Spinal cord (tissue), 10 donors: ENCODE measurements around the gene MTTP. TPM values are rescaled to one million over a fixed set of nuclear protein-coding genes. Genes with fewer than 3 reads are reported as not detected.

ENCODE experiments used
- DNase-seq, 6 donors: peaks; one replicate each; pipeline versions ENCODE4 v3.0.0 to v3.0.0-alpha.2; 2013 to 2015; ENCODE audit warnings: low spot score in 6 of 6, low read depth in 4 of 6
- H3K27ac ChIP-seq: one replicate; pipeline ENCODE4 v1.5.1; 2013; ENCODE audit warnings: low read depth, low read length, control low read depth
- H3K27me3 ChIP-seq: one replicate; pipeline ENCODE4 v1.6.1; 2013; ENCODE audit warnings: low read length; ENCODE audit not compliant: control insufficient read depth, insufficient read depth
- H3K36me3 ChIP-seq: one replicate; pipeline ENCODE4 v1.6.1; 2013; ENCODE audit warnings: low read length; ENCODE audit not compliant: control insufficient read depth, insufficient read depth
- H3K4me1 ChIP-seq: one replicate; pipeline ENCODE4 v1.6.1; 2013; ENCODE audit warnings: low read length; ENCODE audit not compliant: control insufficient read depth, insufficient read depth
- H3K4me3 ChIP-seq: one replicate; pipeline ENCODE4 v1.5.1; 2013; ENCODE audit warnings: low read depth, low read length, control low read depth
- H3K9me3 ChIP-seq: one replicate; pipeline ENCODE4 v1.6.1; 2013; ENCODE audit warnings: low read length; ENCODE audit not compliant: control insufficient read depth, insufficient read depth
- WGBS: methylation state at CpG from one replicate; pipeline ENCODE4 v1.1.5; 2013; ENCODE audit warnings: missing lambda C conversion rate; ENCODE audit not compliant: insufficient coverage; 5-methylcytosine and 5-hydroxymethylcytosine counted together
- polyA plus RNA-seq, 2 donors: library from polyadenylated mRNA; unstranded; fragments of 120-200 nt; gene quantifications; one replicate each; pipeline ENCODE4 v1.2.1, GENCODE V29; 2013; ENCODE audit not compliant: insufficient read length in 2 of 2
- total RNA-seq, 2 donors: library from RNA; depleted of rRNA in 1 of 2; stranded (reverse); fragments of 120-200 nt in 1 of 2; fragments of >200 nt in 1 of 2; gene quantifications; one replicate each; pipeline versions ENCODE4 v1.2.3 to v1.2.4, GENCODE V29; 2013 to 2014
- donor health status: healthy.

The MTTP gene
- total and polyA plus RNA-seq, 4 donors: 1.6 to 3.3 (median 2.8) TPM

DNA sequence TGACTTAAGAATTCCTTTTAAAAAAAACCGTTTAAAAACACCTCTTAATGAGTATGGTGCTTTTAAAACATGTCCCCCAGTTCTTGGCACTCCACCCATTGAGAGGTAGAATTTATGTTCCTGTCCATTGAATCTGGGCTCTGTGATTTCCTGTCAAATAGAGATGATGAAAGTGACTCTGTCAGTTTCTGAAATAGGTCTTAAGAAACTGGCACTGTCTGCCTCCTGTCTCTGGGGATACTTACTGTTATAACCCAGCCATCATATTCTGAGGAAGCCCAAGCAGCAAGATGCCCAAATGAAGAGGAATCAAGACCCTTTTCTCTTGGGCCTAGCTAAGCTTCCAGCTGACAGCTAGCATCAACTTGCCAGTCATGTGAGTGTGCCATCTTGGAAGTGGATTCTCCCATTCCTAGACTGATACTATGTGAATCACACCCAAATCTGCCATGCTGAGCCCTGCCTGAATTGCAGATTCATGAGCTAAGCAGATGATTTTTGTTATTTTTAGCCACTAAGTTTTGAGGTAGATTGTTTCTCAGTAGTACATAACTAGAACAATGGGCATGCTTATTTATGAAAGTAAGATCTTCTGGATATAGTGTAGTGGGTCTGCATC is 60.2 kb downstream of the MTTP start:
- no peaks in the 10 kb centered on the region for H3K9me3 ChIP-seq
- H3K27me3 ChIP-seq: no peaks in the 10 kb centered on the region
- no peaks in the 10 kb centered on the region for H3K4me1 ChIP-seq
- no peak overlapping the region for H3K4me3 ChIP-seq
- no CpG with 5 or more reads among the region's 1 CpG for WGBS
- no peaks in the 10 kb centered on the region for H3K36me3 ChIP-seq
- DNase-seq: no peak
- no peak overlapping the region for H3K27ac ChIP-seq

DNA sequence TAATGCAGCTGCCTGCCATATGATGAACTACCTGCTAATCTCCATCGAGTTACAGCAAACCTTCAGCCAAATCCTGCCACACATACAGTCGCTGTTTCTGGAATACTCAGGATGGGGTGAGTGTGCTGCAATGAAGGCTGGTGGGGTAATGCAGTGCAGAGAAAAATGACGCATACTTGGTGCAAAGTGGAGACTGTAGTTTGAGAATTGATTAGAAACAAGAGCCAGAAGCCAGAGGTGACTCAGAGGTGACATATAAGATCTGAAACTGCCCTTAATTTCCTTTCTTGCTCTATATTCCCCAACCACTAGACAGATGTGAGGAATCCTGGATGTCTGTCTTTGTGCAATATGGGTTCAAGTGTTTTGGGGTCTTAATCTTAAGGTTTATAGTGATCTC is 61.0 kb downstream of the MTTP start:
- no peaks in the 10 kb centered on the region for H3K36me3 ChIP-seq
- no peak overlapping the region for H3K27ac ChIP-seq
- 100% methylated on average over 1 of the region's 3 CpGs for WGBS
- no peak for DNase-seq
- H3K4me1 ChIP-seq: no peaks in the 10 kb centered on the region
- no peaks in the 10 kb centered on the region for H3K9me3 ChIP-seq
- H3K4me3 ChIP-seq: no peak overlapping the region
- no peaks in the 10 kb centered on the region for H3K27me3 ChIP-seq

DNA sequence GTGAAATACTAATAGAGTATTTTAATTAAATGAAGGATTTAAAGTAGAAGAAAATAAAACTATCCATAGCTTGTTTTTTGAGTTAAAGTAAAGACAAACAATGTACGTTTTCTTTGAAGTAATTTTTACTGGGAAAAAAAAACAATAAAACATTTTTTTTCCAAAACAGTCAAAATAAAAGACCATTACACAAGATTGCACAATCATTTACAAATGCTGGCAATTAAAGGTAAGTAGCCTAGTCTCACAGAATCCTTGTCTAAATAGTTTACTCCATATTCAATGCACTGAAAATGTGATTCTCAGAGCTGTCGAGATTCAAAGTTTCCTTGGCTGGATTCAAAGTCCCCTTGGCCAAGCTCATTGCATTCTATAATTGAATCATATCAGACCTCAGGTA is 61.8 kb downstream of the MTTP start:
- H3K4me1 ChIP-seq: no peaks in the 10 kb centered on the region
- no peaks in the 10 kb centered on the region for H3K27me3 ChIP-seq
- WGBS: 86% methylated on average over 1 of the region's 2 CpGs
- no peak for DNase-seq
- H3K9me3 ChIP-seq: no peaks in the 10 kb centered on the region
- no peak overlapping the region for H3K4me3 ChIP-seq
- H3K27ac ChIP-seq: no peak overlapping the region
- H3K36me3 ChIP-seq: no peaks in the 10 kb centered on the region

DNA sequence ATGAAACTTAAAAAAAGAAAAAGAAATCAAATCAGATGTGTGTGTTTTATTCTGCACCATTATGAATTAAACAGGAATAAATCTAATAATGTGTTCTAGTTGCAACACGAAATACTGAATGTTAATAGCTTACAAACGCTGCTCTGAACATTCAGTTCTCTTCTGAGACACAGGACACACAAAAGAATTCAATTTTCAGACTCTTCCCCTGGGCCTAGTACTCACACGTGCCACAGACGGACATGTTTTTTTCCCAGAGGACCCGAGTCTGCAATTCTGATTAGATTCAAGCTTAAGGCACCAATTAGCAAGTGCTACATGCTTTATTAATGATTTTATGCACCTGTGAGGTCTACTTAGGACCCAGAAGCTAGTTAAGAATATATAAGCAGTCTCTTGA is 62.5 kb downstream of the MTTP start:
- Histone ChIP-seq H3K27me3 (no peaks in the 10 kb centered on the region), H3K4me3 (no peak overlapping the region), H3K4me1 (no peaks in the 10 kb centered on the region), H3K36me3 (no peaks in the 10 kb centered on the region), H3K9me3 (no peaks in the 10 kb centered on the region), H3K27ac (no peak overlapping the region)
- 50% methylated on average over 1 of the region's 5 CpGs for WGBS
- peak in 1 of 6 donors; percentile 67 for DNase-seq

DNA sequence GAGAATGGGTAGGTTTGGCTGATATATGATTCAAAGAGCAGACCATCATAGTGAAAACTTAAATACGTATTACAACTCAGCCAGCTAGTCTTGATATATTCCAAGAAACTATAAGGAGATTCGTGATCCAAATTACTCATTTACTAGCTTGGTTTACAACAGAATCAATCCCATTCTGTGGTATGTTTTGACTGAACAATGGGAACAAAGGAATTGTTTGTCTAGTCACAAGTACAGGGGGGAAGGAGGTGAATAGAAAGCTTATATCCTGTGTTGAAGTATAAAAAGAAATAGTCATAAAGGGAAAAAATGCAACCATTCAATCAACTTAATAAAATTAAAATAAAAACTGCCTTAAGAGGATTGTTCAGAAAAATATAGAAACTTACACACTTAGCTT is 66.1 kb downstream of the MTTP start:
- no CpG with 5 or more reads among the region's 2 CpGs for WGBS
- H3K4me3 ChIP-seq: no peak overlapping the region
- DNase-seq: no peak

DNA sequence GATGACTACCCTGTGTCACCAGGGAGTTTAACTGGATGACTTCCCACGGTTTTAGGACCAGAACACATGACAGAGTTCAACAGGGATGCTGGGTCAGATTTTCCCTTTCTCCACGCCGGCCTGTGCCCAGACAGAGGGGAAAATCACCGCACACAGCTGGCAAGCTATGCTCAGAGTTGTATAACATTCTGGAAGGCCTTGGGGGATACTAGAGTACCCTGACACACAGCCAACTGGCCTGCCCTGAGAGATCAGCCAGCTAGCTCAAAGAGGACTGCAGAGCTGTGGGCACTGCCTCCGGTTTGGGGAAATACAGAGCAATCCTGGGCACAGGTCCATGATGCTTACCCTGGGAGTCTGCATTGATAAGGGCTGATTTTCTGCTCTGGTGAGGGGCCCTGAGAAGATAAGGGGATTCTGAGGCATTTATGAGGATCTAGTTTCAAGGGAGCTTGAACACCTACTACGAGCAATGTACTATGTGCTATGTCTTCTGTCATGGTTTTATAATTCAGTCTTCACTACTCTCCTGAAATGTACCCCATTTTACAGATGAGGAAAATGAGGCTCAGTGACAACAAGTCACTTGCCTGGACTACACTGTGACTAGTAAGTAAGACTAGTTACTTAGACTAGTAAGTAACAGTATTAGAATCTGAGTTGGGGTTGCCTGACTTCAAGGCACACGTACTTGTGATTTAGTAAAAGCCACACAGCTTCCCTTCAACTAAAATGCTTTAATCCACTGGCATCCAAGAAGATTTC is 68.3 kb downstream of the MTTP start:
- Histone ChIP-seq H3K4me3 (no peak overlapping the region), H3K36me3 (no peaks in the 10 kb centered on the region), H3K9me3 (no peaks in the 10 kb centered on the region), H3K27me3 (no peaks in the 10 kb centered on the region), H3K4me1 (no peaks in the 10 kb centered on the region), H3K27ac (no peak overlapping the region)
- DNase-seq: peak in 4 of 6 donors; percentile 11 to 61 (median 31)
- WGBS: 43% methylated on average over 5 of the region's 7 CpGs

More for the DNA sequence above, 66.1 kb downstream of the MTTP start:
- H3K4me1 ChIP-seq: no peaks in the 10 kb centered on the region
- no peak overlapping the region for H3K27ac ChIP-seq
- no peaks in the 10 kb centered on the region for H3K27me3 ChIP-seq
- H3K9me3 ChIP-seq: no peaks in the 10 kb centered on the region
- no peaks in the 10 kb centered on the region for H3K36me3 ChIP-seq

DNA sequence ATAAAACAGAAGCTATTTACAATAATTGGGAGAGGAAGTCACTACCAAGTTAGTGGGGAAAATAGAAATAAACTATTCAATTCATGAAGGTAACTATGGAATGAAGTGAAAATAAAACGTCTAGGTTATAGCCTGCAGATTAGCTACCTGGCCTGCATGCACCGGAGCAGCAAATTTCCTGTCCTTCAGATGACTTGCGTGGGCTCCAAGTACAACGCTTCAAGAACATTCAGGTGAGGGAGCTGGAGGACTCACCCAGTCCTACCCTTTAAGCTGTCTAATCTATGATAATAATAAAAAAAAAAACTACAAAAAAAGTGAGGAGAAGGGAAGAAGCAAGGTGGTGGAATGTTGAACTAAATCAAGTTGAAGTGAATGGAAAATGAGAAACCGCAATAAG is 69.8 kb downstream of the MTTP start:
- no peak for DNase-seq
- H3K27me3 ChIP-seq: no peaks in the 10 kb centered on the region
- no peaks in the 10 kb centered on the region for H3K9me3 ChIP-seq
- WGBS: 83% methylated on average over 2 of the region's 5 CpGs
- H3K36me3 ChIP-seq: no peaks in the 10 kb centered on the region
- H3K4me1 ChIP-seq: no peaks in the 10 kb centered on the region
- no peak overlapping the region for H3K27ac ChIP-seq
- no peak overlapping the region for H3K4me3 ChIP-seq

DNA sequence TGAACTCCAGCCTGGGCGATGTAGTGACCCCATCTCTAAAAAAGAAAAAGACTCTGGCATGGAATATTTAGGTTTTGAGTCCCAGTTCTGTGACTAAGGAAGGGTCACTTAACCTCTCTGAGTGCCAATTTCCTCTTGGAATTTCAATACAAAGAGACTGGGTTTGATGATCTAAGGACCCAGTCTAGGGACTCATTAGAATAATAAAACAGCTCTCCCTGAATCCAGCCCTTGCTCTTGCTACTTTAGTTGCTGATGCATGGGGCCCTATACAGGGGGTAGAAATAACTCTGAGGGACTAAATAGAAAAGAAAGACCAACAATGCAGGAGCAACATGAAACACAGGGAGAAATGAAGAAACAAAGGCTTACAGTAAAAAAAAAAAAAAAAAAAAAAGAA is 70.4 kb downstream of the MTTP start:
- Histone ChIP-seq H3K4me3 (no peak overlapping the region), H3K4me1 (no peaks in the 10 kb centered on the region), H3K9me3 (no peaks in the 10 kb centered on the region), H3K36me3 (no peaks in the 10 kb centered on the region), H3K27ac (no peak overlapping the region), H3K27me3 (no peaks in the 10 kb centered on the region)
- 83% methylated on average over 1 of the region's 1 CpG for WGBS
- DNase-seq: no peak

DNA sequence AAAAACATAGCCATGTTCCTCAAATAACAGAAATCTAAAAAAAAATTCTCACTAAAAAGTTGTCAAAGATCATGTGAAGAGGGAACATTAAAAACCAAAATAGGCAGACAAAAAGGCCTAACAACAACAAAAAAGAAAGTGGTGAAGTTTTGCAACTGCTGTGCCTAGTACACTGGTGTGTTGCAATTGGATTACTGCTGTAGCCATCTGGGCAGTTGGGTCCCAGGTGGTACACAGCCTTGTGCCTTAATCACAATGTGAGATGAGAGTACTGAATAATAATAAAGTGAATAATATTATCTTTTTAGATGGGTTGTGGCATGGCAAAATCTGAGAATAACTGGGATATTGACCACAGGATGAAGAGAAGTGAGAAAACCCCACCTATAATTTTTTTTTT is 71.0 kb downstream of the MTTP start:
- no peak for DNase-seq
- Histone ChIP-seq H3K9me3 (no peaks in the 10 kb centered on the region), H3K27me3 (no peaks in the 10 kb centered on the region), H3K36me3 (no peaks in the 10 kb centered on the region), H3K27ac (no peak overlapping the region), H3K4me1 (no peaks in the 10 kb centered on the region), H3K4me3 (no peak overlapping the region)

DNA sequence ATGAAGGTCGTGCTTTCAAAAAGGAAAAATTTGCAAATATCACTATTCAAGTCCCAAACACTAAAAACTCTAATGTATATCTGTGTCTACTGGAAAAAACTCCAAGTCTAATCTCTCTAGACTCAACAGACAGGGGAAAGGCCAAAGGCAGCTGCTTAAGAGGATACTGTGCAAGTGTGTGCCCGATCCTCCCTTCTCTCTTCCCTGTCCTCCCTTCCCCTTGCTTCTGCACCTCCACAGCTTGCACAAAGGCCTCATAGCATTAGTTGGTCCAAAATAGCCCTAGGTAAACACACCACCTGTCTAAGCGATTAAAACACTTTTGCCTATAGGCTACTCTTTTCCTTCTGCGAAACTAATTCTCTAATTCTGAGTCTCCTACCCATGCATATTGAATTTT is 72.4 kb downstream of the MTTP start:
- Histone ChIP-seq H3K27me3 (no peaks in the 10 kb centered on the region), H3K4me1 (no peaks in the 10 kb centered on the region), H3K4me3 (no peak overlapping the region), H3K27ac (no peak overlapping the region), H3K9me3 (no peaks in the 10 kb centered on the region), H3K36me3 (no peaks in the 10 kb centered on the region)
- WGBS: 88% methylated on average over 2 of the region's 4 CpGs
- DNase-seq: no peak
